CD14-positive monocyte (primary cell): ENCODE results near the gene PRPF31. TPM values are rescaled to one million over a fixed set of nuclear protein-coding genes. Genes with fewer than 3 reads are reported as not detected.
A peak's percentile ranks its signal among the peaks of the same experiment; 100 is the strongest.

Experiments
- DNase-seq, 3 donors: peaks; one replicate each; pipeline ENCODE4 v3.0.0-alpha.2; 2011 to 2022
- H2AFZ ChIP-seq: 2 replicates; pipeline ENCODE4 v1.6.0; 2012; ENCODE audit warnings: mild to moderate bottlenecking, low read depth, low read length, inconsistent platforms; ENCODE audit not compliant: insufficient read depth, poor library complexity, severe bottlenecking
- H3K27ac ChIP-seq, 2 donors: 1 replicate in 1 of 2; 2 replicates in 1 of 2; pipeline ENCODE4 v1.5.1; 2012 to 2013; ENCODE audit warnings: low read length in 2 of 2, control low read depth in 1 of 2, inconsistent platforms in 1 of 2, low read depth in 1 of 2, mild to moderate bottlenecking in 1 of 2
- H3K27me3 ChIP-seq, 2 donors: one replicate each; pipeline versions ENCODE4 v1.6.0 to v1.6.1; 2011 to 2013; ENCODE audit warnings: low read length in 2 of 2; ENCODE audit not compliant: control insufficient read depth in 2 of 2, insufficient read depth in 2 of 2
- H3K36me3 ChIP-seq, 2 donors: replicated peaks in 1 of 2; 1 replicate in 1 of 2; 2 replicates in 1 of 2; pipeline versions ENCODE4 v1.5.1 to v1.6.1; 2012 to 2013; ENCODE audit warnings: low read length in 2 of 2, control low read depth in 1 of 2, inconsistent platforms in 1 of 2, mild to moderate bottlenecking in 1 of 2; ENCODE audit not compliant: insufficient read depth in 2 of 2, control insufficient read depth in 1 of 2
- H3K4me1 ChIP-seq, 2 donors: 1 replicate in 1 of 2; 2 replicates in 1 of 2; pipeline versions ENCODE4 v1.5.1 to v1.6.1; 2012 to 2013; ENCODE audit warnings: low read length in 2 of 2, control low read depth in 1 of 2, inconsistent platforms in 1 of 2, mild to moderate bottlenecking in 1 of 2, moderate library complexity in 1 of 2; ENCODE audit not compliant: insufficient read depth in 2 of 2, control insufficient read depth in 1 of 2
- H3K4me2 ChIP-seq: replicated peaks from 2 replicates; pipeline ENCODE3; 2012; ENCODE audit warnings: low read length, moderate library complexity, mild to moderate bottlenecking; ENCODE audit not compliant: poor library complexity, severe bottlenecking; ENCODE audit errors: extremely low read depth
- H3K4me3 ChIP-seq, 3 experiments: fragments of 200-600 bp in 1 of 3; sonication (generic) in 1 of 3; replicated peaks in 1 of 3; 1 replicate in 2 of 3; 2 replicates in 1 of 3; pipeline ENCODE4 v1.5.1; 2011 to 2013; ENCODE audit warnings: low read length in 3 of 3, mild to moderate bottlenecking in 3 of 3, control low read depth in 2 of 3, low read depth in 2 of 3, inconsistent platforms in 1 of 3, moderate library complexity in 1 of 3
- H3K79me2 ChIP-seq: 2 replicates; pipeline ENCODE4 v1.6.0; 2012; ENCODE audit warnings: mild to moderate bottlenecking, control low read depth, inconsistent platforms, low read length, moderate library complexity; ENCODE audit not compliant: insufficient read depth
- H3K9ac ChIP-seq: 2 replicates; pipeline ENCODE4 v1.6.0; 2017; ENCODE audit warnings: low read length, mild to moderate bottlenecking; ENCODE audit not compliant: insufficient read depth, poor library complexity, severe bottlenecking
- H3K9me3 ChIP-seq, 2 donors: replicated peaks in 1 of 2; 1 replicate in 1 of 2; 2 replicates in 1 of 2; pipeline versions ENCODE4 v1.5.1 to v1.6.1; 2012 to 2013; ENCODE audit warnings: low read length in 2 of 2, control low read depth in 1 of 2; ENCODE audit not compliant: control insufficient read depth in 1 of 2, insufficient read depth in 1 of 2
- H4K20me1 ChIP-seq: 2 replicates; pipeline ENCODE4 v1.6.0; 2012; ENCODE audit warnings: mild to moderate bottlenecking, low read length, control low read depth, moderate library complexity; ENCODE audit not compliant: insufficient read depth
- H3K27ac Mint-ChIP-seq, 7 donors: one replicate each; pipeline ENCODE4 v1.8.0; 2020; ENCODE audit warnings: mild to moderate bottlenecking in 7 of 7, mixed read lengths in 7 of 7, moderate library complexity in 6 of 7, inconsistent platforms in 2 of 7
- H3K27me3 Mint-ChIP-seq, 3 donors: one replicate each; pipeline ENCODE4 v1.8.0; 2021 to 2022; ENCODE audit warnings: low read depth in 3 of 3, mild to moderate bottlenecking in 3 of 3, mixed read lengths in 3 of 3, moderate library complexity in 3 of 3, inconsistent platforms in 1 of 3
- H3K36me3 Mint-ChIP-seq, 2 donors: one replicate each; pipeline ENCODE4 v1.8.0; 2020; ENCODE audit warnings: mixed read lengths in 2 of 2, inconsistent platforms in 1 of 2, mild to moderate bottlenecking in 1 of 2
- H3K4me1 Mint-ChIP-seq: one replicate; pipeline ENCODE4 v1.8.0; 2020; ENCODE audit warnings: mild to moderate bottlenecking, mixed read lengths
- H3K4me3 Mint-ChIP-seq, 2 donors: one replicate each; pipeline ENCODE4 v1.8.0; 2020; ENCODE audit warnings: mild to moderate bottlenecking in 2 of 2, mixed read lengths in 2 of 2, moderate library complexity in 1 of 2
- H3K9me3 Mint-ChIP-seq, 7 donors: one replicate each; pipeline ENCODE4 v1.8.0; 2020 to 2022; ENCODE audit warnings: mixed read lengths in 7 of 7, mild to moderate bottlenecking in 6 of 7, moderate library complexity in 6 of 7, inconsistent platforms in 2 of 7
- CTCF ChIP-seq: fragments of 200-600 bp; IDR thresholded peaks from one replicate; pipeline ENCODE4 v1.8.0; 2022; ENCODE audit warnings: antibody characterized with exemption, mild to moderate bottlenecking
- WGBS: methylation state at CpG from one replicate; pipeline ENCODE4 v1.1.5; 2013; ENCODE audit warnings: missing lambda C conversion rate; ENCODE audit not compliant: insufficient coverage; 5-methylcytosine and 5-hydroxymethylcytosine counted together
- intact Hi-C, 2 donors: fragments of 100-400 bp; cut with micrococcal nuclease; formaldehyde crosslinking; loops; one replicate each; pipeline versions ENCODE4 v1.15.0 to v1.15.1; 2023
- polyA plus RNA-seq, 3 donors: library from polyadenylated mRNA; depleted of rRNA in 1 of 3; unstranded in 2 of 3; stranded (reverse) in 1 of 3; fragments of 300-500 nt in 2 of 3; fragments of >200 nt in 1 of 3; fragmentation: Illumina TruSeq in 2 of 3; gene quantifications; 1 replicate in 2 of 3; 2 replicates in 1 of 3; pipeline ENCODE4 v1.2.3, GENCODE V29; 2012 to 2021

Gene PRPF31
- polyA plus RNA-seq, 3 donors, result 34.4 to 51.8 (median 37.6) TPM

GRCh38 chr19:54114340-54115108 lies 1.0 kb upstream of the PRPF31 start:
- Histone ChIP-seq H4K20me1 (peaks cover 37% of the 10 kb centered on the region), H3K4me1 (peaks cover 19 to 27% of the 10 kb centered on the region in 2 donors), H3K4me2 (peak overlapping the region; percentile 87), H3K9ac (peak overlapping the region; percentile 71), H2AFZ (peak overlapping the region; percentile 94), H3K79me2 (peaks cover 48% of the 10 kb centered on the region), H3K27me3 (no peaks in the 10 kb centered on the region), H3K4me3 (peak overlapping the region; percentile 52 to 94 (median 83)), H3K27ac (peak overlapping the region; percentile 32 to 84), H3K9me3 (no peaks in the 10 kb centered on the region), H3K36me3 (peaks cover 23 to 40% of the 10 kb centered on the region in 2 donors)
- Mint-ChIP-seq H3K27ac (peak overlapping the region; percentile 94 to 98 (median 98)), H3K9me3 (no peaks in the 10 kb centered on the region), H3K36me3 (peaks cover 33 to 54% of the 10 kb centered on the region in 2 donors), H3K27me3 (peaks cover 0 to 3% (median 0%) of the 10 kb centered on the region in 3 donors), H3K4me1 (peaks cover 29% of the 10 kb centered on the region), H3K4me3 (peak overlapping the region; percentile 90 to 98)
- intact Hi-C loops, result loop anchor here in 1 of 2 donors (1.0 kb wide), 1 partner anchor 11 kb away; no protein-coding TSS in a partner anchor
- TF ChIP-seq CTCF, result no peak
- WGBS, result 3% methylated on average over 27 of the region's 28 CpGs
- peak in 2 of 3 donors; percentile 47 to 59 for DNase-seq

- Mint-ChIP-seq H3K9me3 (no peaks in the 10 kb centered on the region), H3K27me3 (peaks cover 0 to 3% (median 0%) of the 10 kb centered on the region in 3 donors), H3K4me1 (peaks cover 6% of the 10 kb centered on the region), H3K4me3 (no peak overlapping the region), H3K36me3 (peaks cover 74 to 81% of the 10 kb centered on the region in 2 donors), H3K27ac (peak overlapping the region in 1 of 7 donors; percentile 24)
- H3K27ac ChIP-seq, result no peak overlapping the region
- H4K20me1 ChIP-seq, result no peaks in the 10 kb centered on the region
- no peak for DNase-seq
- no peak overlapping the region for H3K9ac ChIP-seq
- no peaks in the 10 kb centered on the region for H3K9me3 ChIP-seq
- H2AFZ ChIP-seq, result no peak overlapping the region
- no peak overlapping the region for H3K4me3 ChIP-seq
- no peak overlapping the region for H3K4me2 ChIP-seq
- TF ChIP-seq CTCF, result no peak
- H3K36me3 ChIP-seq, result peaks cover 64 to 79% of the 10 kb centered on the region in 2 donors
- WGBS, result 94% methylated on average over 7 of the region's 10 CpGs
- peaks cover 2 to 4% of the 10 kb centered on the region in 2 donors for H3K4me1 ChIP-seq
- intact Hi-C loops, result no loop called here
- peaks cover 13% of the 10 kb centered on the region for H3K79me2 ChIP-seq
- no peaks in the 10 kb centered on the region for H3K27me3 ChIP-seq
Measured at GRCh38 chr19:54121259-54121658, 5.7 kb downstream of the PRPF31 start.
